Suprapubic skin (tissue), 4 donors: Measurements from ENCODE around the gene FUOM. TPM values are rescaled to one million over a fixed set of nuclear protein-coding genes. Genes with fewer than 3 reads are reported as not detected.

ENCODE experiments used
- DNase-seq, 2 donors: peaks; one replicate each; pipeline ENCODE4 v3.0.0-alpha.2; 2019; ENCODE audit warnings: low spot score in 2 of 2
- H3K27ac ChIP-seq: fragments of 200-600 bp; sonication (generic); one replicate; pipeline ENCODE4 v1.5.1; 2019
- H3K27me3 ChIP-seq: fragments of 200-600 bp; sonication (generic); one replicate; pipeline ENCODE4 v1.5.1; 2019
- H3K36me3 ChIP-seq: fragments of 200-600 bp; sonication (generic); one replicate; pipeline ENCODE4 v1.5.1; 2019
- H3K4me1 ChIP-seq: fragments of 200-600 bp; sonication (generic); one replicate; pipeline ENCODE4 v1.5.1; 2019
- H3K4me3 ChIP-seq: fragments of 200-600 bp; sonication (generic); one replicate; pipeline ENCODE4 v1.5.1; 2019; ENCODE audit warnings: mild to moderate bottlenecking
- H3K9me3 ChIP-seq: fragments of 200-600 bp; sonication (generic); one replicate; pipeline ENCODE4 v1.5.1; 2019
- CTCF ChIP-seq, 2 donors: fragments of 200-600 bp in 1 of 2; fragments of 450-650 bp in 1 of 2; sonication (generic) in 1 of 2; IDR thresholded peaks; one replicate each; pipeline ENCODE4 v1.5.1; 2016 to 2019; ENCODE audit warnings: antibody characterized with exemption in 2 of 2, mild to moderate bottlenecking in 1 of 2, moderate library complexity in 1 of 2
- EP300 ChIP-seq: sonication (generic); formaldehyde crosslinking; IDR thresholded peaks from one replicate; pipeline ENCODE4 v1.6.1; 2017; ENCODE audit warnings: antibody characterized with exemption
- POLR2A ChIP-seq, 2 donors: fragments of 450-650 bp; IDR thresholded peaks; one replicate each; pipeline ENCODE4 v1.6.1; 2017; ENCODE audit warnings: antibody characterized with exemption in 2 of 2, mild to moderate bottlenecking in 2 of 2, moderate library complexity in 2 of 2
- POLR2AphosphoS5 ChIP-seq, 3 donors: sonication (generic); formaldehyde crosslinking; IDR thresholded peaks; one replicate each; pipeline ENCODE4 v1.6.1; 2017; ENCODE audit warnings: antibody characterized with exemption in 3 of 3
- WGBS: methylation state at CpG from one replicate; pipeline ENCODE4 v1.1.5; 2018; 5-methylcytosine and 5-hydroxymethylcytosine counted together
- total RNA-seq, 4 donors: library from RNA; depleted of rRNA; stranded (reverse); fragments of >200 nt; gene quantifications; one replicate each; pipeline ENCODE4 v1.1.0, GENCODE V29; 2016

FUOM gene
- total RNA-seq, 4 donors from 2014 or later: 7.8 to 13.8 (median 11.7) TPM

GRCh38 chr10:133316266-133316665, 41.6 kb downstream of the FUOM start:
- Histone ChIP-seq H3K36me3 (peaks cover 21% of the 10 kb centered on the region), H3K4me1 (peaks cover 7% of the 10 kb centered on the region), H3K4me3 (no peak overlapping the region), H3K9me3 (no peaks in the 10 kb centered on the region), H3K27ac (no peak overlapping the region), H3K27me3 (peaks cover 25% of the 10 kb centered on the region)
- no peak for TF ChIP-seq CTCF (IDR thresholded peaks at IDR 0.05)
- TF ChIP-seq POLR2A (IDR thresholded peaks at IDR 0.05): no peak
- no peak for TF ChIP-seq POLR2AphosphoS5 (IDR thresholded peaks at IDR 0.05)
- TF ChIP-seq EP300: no peak
- no peak for DNase-seq
- whole genome bisulfite sequencing: 89% methylated on average over 9 of the region's 9 CpGs

GRCh38 chr10:133315847-133316246, 42.0 kb downstream of the FUOM start:
- TF ChIP-seq EP300 (no peak), POLR2A (IDR thresholded peaks at IDR 0.05) (no peak), POLR2AphosphoS5 (IDR thresholded peaks at IDR 0.05) (no peak), CTCF (IDR thresholded peaks at IDR 0.05) (no peak)
- Histone ChIP-seq H3K27me3 (peaks cover 25% of the 10 kb centered on the region), H3K27ac (no peak overlapping the region), H3K4me3 (no peak overlapping the region), H3K9me3 (no peaks in the 10 kb centered on the region), H3K4me1 (peaks cover 7% of the 10 kb centered on the region), H3K36me3 (peaks cover 25% of the 10 kb centered on the region)
- 82% methylated on average over 5 of the region's 5 CpGs for WGBS
- DNase-seq: no peak

- H3K27me3 ChIP-seq: peaks cover 15% of the 10 kb centered on the region
- DNase-seq: no peak
- no peak overlapping the region for H3K4me3 ChIP-seq
- TF ChIP-seq CTCF (IDR thresholded peaks at IDR 0.05): no peak
- TF ChIP-seq POLR2AphosphoS5 (IDR thresholded peaks at IDR 0.05): no peak
- TF ChIP-seq POLR2A (IDR thresholded peaks at IDR 0.05): no peak
- TF ChIP-seq EP300: no peak
- peaks cover 33% of the 10 kb centered on the region for H3K36me3 ChIP-seq
- H3K4me1 ChIP-seq: peaks cover 7% of the 10 kb centered on the region
- whole genome bisulfite sequencing: 87% methylated on average over 12 of the region's 12 CpGs
- no peaks in the 10 kb centered on the region for H3K9me3 ChIP-seq
- no peak overlapping the region for H3K27ac ChIP-seq
Measured at GRCh38 chr10:133314911-133315310, 42.9 kb downstream of the FUOM start.

GRCh38 chr10:133313192-133313591, 44.6 kb downstream of the FUOM start:
- 81% methylated on average over 3 of the region's 4 CpGs for WGBS
- no peak overlapping the region for H3K4me3 ChIP-seq
- peaks cover 7% of the 10 kb centered on the region for H3K4me1 ChIP-seq
- H3K9me3 ChIP-seq: no peaks in the 10 kb centered on the region
- TF ChIP-seq CTCF (IDR thresholded peaks at IDR 0.05) (no peak), POLR2A (IDR thresholded peaks at IDR 0.05) (no peak), POLR2AphosphoS5 (IDR thresholded peaks at IDR 0.05) (no peak), EP300 (no peak)
- no peak overlapping the region for H3K27ac ChIP-seq
- no peaks in the 10 kb centered on the region for H3K27me3 ChIP-seq
- peaks cover 37% of the 10 kb centered on the region for H3K36me3 ChIP-seq
- DNase-seq: no peak

- TF ChIP-seq CTCF (IDR thresholded peaks at IDR 0.05) (no peak), POLR2A (IDR thresholded peaks at IDR 0.05) (no peak), EP300 (no peak), POLR2AphosphoS5 (IDR thresholded peaks at IDR 0.05) (no peak)
- Histone ChIP-seq H3K4me1 (peaks cover 10% of the 10 kb centered on the region), H3K4me3 (no peak overlapping the region), H3K9me3 (no peaks in the 10 kb centered on the region), H3K27me3 (no peaks in the 10 kb centered on the region), H3K27ac (no peak overlapping the region), H3K36me3 (peaks cover 37% of the 10 kb centered on the region)
- 92% methylated on average over 9 of the region's 9 CpGs for WGBS
- no peak for DNase-seq
Measured at GRCh38 chr10:133312769-133313145, 45.1 kb downstream of the FUOM start.
